ENCODE measurements around the gene RAI1. TPM values are rescaled to one million over a fixed set of nuclear protein-coding genes. Genes with fewer than 3 reads are reported as not detected.

Gene RAI1
- total and polyA plus RNA-seq, 2 of the 13 experiments (the other 11 are each of a cell fraction or from before 2014, with no cell fraction given): 3.4 to 5.2 TPM

DNA sequence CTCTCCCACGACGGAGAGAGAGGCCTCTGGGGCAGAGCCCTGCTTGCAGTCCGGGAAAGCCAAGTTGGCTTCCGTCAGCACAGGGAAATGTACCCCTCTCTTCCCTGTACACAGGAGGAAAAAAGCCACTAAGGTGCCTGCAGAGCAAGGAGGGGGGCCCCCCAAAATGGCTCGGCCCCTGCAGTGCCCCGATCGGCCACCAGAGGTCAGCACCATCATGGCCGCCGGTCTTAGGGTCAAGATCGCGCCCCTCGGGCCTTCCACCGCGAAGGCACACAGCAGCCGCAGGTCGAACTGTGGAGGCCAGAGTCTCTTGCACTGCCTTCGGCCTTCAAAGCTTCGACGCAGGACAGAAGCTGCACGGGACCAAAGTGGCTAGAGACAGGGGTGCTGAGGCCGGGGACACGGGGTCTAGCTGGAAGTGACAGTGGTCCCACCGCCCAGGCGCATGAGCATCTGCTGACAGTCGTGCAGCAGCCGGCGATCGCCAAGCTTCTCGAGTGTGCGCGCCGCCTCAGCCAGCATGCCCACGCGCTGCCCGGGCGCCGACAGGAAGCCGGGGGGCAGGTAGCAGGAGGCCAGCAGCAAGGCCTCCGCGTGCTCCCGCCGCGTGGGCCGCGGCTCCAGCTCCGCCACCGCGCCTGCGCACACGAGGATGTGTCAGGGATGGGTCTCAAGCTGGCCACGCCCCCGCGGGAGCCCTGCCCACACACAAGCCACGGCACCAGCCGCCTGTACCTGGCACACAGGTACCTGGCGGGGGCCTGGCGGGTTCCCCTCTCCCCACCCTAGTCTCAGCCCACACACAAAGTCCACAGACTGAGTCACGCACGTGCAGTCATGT, 131.2 kb downstream of the RAI1 start (continued):
- TF ChIP-seq STAT5B (CRISPR knock-in tag; IDR thresholded peaks at IDR 0.05) (no peak), ZNF496 (CRISPR knock-in tag; IDR thresholded peaks at IDR 0.05; ENCODE audit: insufficient replicate concordance) (no peak), SYNCRIP (IDR thresholded peaks at IDR 0.05; ENCODE audit: insufficient read depth, low read depth, low read length) (no peak), NR2F1 (CRISPR knock-in tag; IDR thresholded peaks at IDR 0.05) (peak; percentile 76 to 89), PHF8 (CRISPR knock-in tag; IDR thresholded peaks at IDR 0.05) (no peak), ZNF432 (CRISPR knock-in tag; IDR thresholded peaks at IDR 0.05; ENCODE audit: borderline replicate concordance) (no peak), ZNF224 (CRISPR knock-in tag; IDR thresholded peaks at IDR 0.05) (peak; percentile 57; the same call in 1 of the 2 replicates), ZNF780A (CRISPR knock-in tag; IDR thresholded peaks at IDR 0.05) (no peak), POGZ (CRISPR knock-in tag; IDR thresholded peaks at IDR 0.05) (no peak), ZSCAN21 (CRISPR knock-in tag; IDR thresholded peaks at IDR 0.05; ENCODE audit: borderline replicate concordance) (no peak), SPEN (CRISPR knock-in tag; IDR thresholded peaks at IDR 0.05; ENCODE audit: low read depth) (no peak), KLF16 (CRISPR knock-in tag; IDR thresholded peaks at IDR 0.05) (peak in 1 of 2 experiments; percentile 15; a peak in 1 of 4 replicates), MBD4 (IDR thresholded peaks at IDR 0.05; ENCODE audit: borderline replicate concordance, low read length) (no peak), ZFX (CRISPR knock-in tag; IDR thresholded peaks at IDR 0.05; ENCODE audit: low read depth) (peak; percentile 79), ZNF790 (CRISPR knock-in tag; IDR thresholded peaks at IDR 0.05; ENCODE audit: borderline replicate concordance) (no peak), ZNF879 (CRISPR knock-in tag; IDR thresholded peaks at IDR 0.05) (no peak), SIX4 (CRISPR knock-in tag; IDR thresholded peaks at IDR 0.05) (no peak), MAF1 (CRISPR knock-in tag; IDR thresholded peaks at IDR 0.05; ENCODE audit: borderline replicate concordance) (no peak), ZNF329 (CRISPR knock-in tag; IDR thresholded peaks at IDR 0.05; ENCODE audit: low read depth) (no peak), SOX5 (CRISPR knock-in tag; IDR thresholded peaks at IDR 0.05; ENCODE audit: borderline replicate concordance) (no peak), POLR2G (IDR thresholded peaks at IDR 0.05; ENCODE audit: low read depth, low read length) (no peak), ADNP (CRISPR knock-in tag; IDR thresholded peaks at IDR 0.05) (no peak), ZNF20 (CRISPR knock-in tag; IDR thresholded peaks at IDR 0.05) (no peak)
- TF ChIP-seq, protein P1, sequence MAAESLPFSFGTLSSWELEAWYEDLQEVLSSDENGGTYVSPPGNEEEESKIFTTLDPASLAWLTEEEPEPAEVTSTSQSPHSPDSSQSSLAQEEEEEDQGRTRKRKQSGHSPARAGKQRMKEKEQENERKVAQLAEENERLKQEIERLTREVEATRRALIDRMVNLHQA (CRISPR knock-in tag; IDR thresholded peaks at IDR 0.05): no peak
- TF ChIP-seq, protein P2, sequence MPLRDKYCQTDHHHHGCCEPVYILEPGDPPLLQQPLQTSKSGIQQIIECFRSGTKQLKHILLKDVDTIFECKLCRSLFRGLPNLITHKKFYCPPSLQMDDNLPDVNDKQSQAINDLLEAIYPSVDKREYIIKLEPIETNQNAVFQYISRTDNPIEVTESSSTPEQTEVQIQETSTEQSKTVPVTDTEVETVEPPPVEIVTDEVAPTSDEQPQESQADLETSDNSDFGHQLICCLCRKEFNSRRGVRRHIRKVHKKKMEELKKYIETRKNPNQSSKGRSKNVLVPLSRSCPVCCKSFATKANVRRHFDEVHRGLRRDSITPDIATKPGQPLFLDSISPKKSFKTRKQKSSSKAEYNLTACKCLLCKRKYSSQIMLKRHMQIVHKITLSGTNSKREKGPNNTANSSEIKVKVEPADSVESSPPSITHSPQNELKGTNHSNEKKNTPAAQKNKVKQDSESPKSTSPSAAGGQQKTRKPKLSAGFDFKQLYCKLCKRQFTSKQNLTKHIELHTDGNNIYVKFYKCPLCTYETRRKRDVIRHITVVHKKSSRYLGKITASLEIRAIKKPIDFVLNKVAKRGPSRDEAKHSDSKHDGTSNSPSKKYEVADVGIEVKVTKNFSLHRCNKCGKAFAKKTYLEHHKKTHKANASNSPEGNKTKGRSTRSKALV (CRISPR knock-in tag; IDR thresholded peaks at IDR 0.05): no peak
- TF ChIP-seq, protein P3, sequence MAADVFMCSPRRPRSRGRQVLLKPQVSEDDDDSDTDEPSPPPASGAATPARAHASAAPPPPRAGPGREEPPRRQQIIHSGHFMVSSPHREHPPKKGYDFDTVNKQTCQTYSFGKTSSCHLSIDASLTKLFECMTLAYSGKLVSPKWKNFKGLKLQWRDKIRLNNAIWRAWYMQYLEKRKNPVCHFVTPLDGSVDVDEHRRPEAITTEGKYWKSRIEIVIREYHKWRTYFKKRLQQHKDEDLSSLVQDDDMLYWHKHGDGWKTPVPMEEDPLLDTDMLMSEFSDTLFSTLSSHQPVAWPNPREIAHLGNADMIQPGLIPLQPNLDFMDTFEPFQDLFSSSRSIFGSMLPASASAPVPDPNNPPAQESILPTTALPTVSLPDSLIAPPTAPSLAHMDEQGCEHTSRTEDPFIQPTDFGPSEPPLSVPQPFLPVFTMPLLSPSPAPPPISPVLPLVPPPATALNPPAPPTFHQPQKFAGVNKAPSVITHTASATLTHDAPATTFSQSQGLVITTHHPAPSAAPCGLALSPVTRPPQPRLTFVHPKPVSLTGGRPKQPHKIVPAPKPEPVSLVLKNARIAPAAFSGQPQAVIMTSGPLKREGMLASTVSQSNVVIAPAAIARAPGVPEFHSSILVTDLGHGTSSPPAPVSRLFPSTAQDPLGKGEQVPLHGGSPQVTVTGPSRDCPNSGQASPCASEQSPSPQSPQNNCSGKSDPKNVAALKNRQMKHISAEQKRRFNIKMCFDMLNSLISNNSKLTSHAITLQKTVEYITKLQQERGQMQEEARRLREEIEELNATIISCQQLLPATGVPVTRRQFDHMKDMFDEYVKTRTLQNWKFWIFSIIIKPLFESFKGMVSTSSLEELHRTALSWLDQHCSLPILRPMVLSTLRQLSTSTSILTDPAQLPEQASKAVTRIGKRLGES (CRISPR knock-in tag; IDR thresholded peaks at IDR 0.05; ENCODE audit: borderline replicate concordance): no peak

Data from HepG2 (cell line).